WTC11 (cell line): ENCODE results near the gene TTC1.

ENCODE experiments used
- CREB1 ChIP-seq: sonication (generic); formaldehyde crosslinking; IDR thresholded peaks from 2 replicates; pipeline ENCODE4 v1.8.0; 2023; ENCODE audit warnings: mild to moderate bottlenecking, missing genetic modification reagents
- CTCF ChIP-seq: fragments of 200-600 bp; IDR thresholded peaks from 2 replicates; pipeline ENCODE4 v1.8.0; 2022; ENCODE audit warnings: antibody characterized with exemption
- MAX ChIP-seq: sonication (generic); formaldehyde crosslinking; IDR thresholded peaks from 2 replicates; pipeline ENCODE4 v1.8.0; 2022; ENCODE audit warnings: mild to moderate bottlenecking, missing genetic modification reagents
- SP1 ChIP-seq: sonication (generic); formaldehyde crosslinking; conservative IDR thresholded peaks from 2 replicates; pipeline ENCODE4 v1.8.1; 2022; ENCODE audit warnings: missing genetic modification reagents
- TCF7 ChIP-seq: sonication (generic); formaldehyde crosslinking; IDR thresholded peaks from 2 replicates; pipeline ENCODE4 v1.8.0; 2022; ENCODE audit warnings: mild to moderate bottlenecking, low read depth, missing genetic modification reagents, moderate library complexity
- TEAD4 ChIP-seq: sonication (generic); formaldehyde crosslinking; IDR thresholded peaks from 2 replicates; pipeline ENCODE4 v1.8.0; 2022; ENCODE audit warnings: mild to moderate bottlenecking, missing genetic modification reagents
- TF ChIP-seq, protein P1 (sequence below): sonication (generic); formaldehyde crosslinking; IDR thresholded peaks from 2 replicates; pipeline ENCODE4 v1.8.1; 2022; ENCODE audit warnings: low read depth, mild to moderate bottlenecking, moderate library complexity, missing genetic modification reagents, borderline replicate concordance
- TF ChIP-seq, protein P2 (sequence below): sonication (generic); formaldehyde crosslinking; IDR thresholded peaks from 2 replicates; pipeline ENCODE4 v1.8.1; 2023; ENCODE audit warnings: mild to moderate bottlenecking, moderate library complexity, missing genetic modification reagents

GRCh38 chr5:160089531-160089930 lies 80.6 kb downstream of the TTC1 start:
- no peak for TF ChIP-seq CTCF
- no peak for TF ChIP-seq CREB1 (CRISPR knock-in tag)
- TF ChIP-seq, protein P1, sequence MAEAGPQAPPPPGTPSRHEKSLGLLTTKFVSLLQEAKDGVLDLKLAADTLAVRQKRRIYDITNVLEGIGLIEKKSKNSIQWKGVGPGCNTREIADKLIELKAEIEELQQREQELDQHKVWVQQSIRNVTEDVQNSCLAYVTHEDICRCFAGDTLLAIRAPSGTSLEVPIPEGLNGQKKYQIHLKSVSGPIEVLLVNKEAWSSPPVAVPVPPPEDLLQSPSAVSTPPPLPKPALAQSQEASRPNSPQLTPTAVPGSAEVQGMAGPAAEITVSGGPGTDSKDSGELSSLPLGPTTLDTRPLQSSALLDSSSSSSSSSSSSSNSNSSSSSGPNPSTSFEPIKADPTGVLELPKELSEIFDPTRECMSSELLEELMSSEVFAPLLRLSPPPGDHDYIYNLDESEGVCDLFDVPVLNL (CRISPR knock-in tag), result no peak
- TF ChIP-seq TCF7 (CRISPR knock-in tag), result no peak
- no peak for TF ChIP-seq MAX (CRISPR knock-in tag)
- no peak for TF ChIP-seq SP1 (CRISPR knock-in tag)
- TF ChIP-seq, protein P2, sequence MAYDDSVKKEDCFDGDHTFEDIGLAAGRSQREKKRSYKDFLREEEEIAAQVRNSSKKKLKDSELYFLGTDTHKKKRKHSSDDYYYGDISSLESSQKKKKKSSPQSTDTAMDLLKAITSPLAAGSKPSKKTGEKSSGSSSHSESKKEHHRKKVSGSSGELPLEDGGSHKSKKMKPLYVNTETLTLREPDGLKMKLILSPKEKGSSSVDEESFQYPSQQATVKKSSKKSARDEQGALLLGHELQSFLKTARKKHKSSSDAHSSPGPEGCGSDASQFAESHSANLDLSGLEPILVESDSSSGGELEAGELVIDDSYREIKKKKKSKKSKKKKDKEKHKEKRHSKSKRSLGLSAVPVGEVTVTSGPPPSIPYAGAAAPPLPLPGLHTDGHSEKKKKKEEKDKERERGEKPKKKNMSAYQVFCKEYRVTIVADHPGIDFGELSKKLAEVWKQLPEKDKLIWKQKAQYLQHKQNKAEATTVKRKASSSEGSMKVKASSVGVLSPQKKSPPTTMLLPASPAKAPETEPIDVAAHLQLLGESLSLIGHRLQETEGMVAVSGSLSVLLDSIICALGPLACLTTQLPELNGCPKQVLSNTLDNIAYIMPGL, result no peak
- no peak for TF ChIP-seq TEAD4 (CRISPR knock-in tag)
